Right lung (tissue), 5 donors: ENCODE measurements around the gene ZNF836. TPM values are rescaled to one million over a fixed set of nuclear protein-coding genes. Genes with fewer than 3 reads are reported as not detected.

Experiments
- DNase-seq, 2 donors: peaks; one replicate each; pipeline ENCODE4 v3.0.0-alpha.2; 2013
- polyA plus RNA-seq, 5 donors: library from polyadenylated mRNA; unstranded; fragments of 120-200 nt; gene quantifications; one replicate each; pipeline versions ENCODE4 v1.2.1 to v1.2.3, GENCODE V29; 2013; ENCODE audit warnings: inconsistent platforms in 1 of 5, low replicate concordance in 1 of 5; ENCODE audit not compliant: insufficient read length in 5 of 5, insufficient read depth in 1 of 5

ZNF836 gene
- polyA plus RNA-seq, 5 donors = 14.8 to 24.2 (median 20.6) TPM

DNA sequence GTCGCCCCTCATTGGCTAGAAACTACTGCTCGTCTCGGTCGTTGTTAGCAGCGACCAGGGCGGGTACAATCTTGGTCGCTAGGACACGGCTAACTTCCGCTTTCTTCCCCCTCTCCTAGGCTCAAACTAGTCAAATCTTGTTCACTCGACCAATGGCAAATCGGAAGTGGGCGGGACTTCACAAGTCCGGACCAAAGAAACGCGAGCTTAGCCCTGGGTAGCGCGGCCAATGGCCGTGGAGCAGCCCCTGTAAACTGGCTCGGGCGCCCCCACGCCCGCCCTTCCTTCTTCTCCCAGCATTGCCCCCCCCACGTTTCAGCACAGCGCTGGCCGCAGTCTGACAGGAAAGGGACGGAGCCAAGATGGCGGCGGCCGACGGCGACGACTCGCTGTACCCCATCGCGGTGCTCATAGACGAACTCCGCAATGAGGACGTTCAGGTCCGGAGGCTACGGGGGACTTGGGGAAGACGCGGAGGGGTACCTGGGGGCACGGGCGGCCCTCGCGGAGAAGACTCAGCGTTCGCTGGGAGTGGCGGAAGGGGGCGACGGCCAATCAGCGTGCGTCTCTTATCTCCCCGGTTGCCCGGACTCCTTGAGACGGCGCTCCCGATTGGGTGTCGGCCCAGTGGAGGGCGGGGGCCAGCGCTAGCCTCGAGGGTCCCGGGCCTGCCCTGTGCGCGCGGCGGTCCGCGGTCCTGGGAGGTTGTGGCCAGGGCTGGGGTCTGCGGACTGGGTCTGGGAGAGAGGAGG is 18.5 kb upstream of the ZNF836 start, which contains the start of gene PPP2R1A:
Gene PPP2R1A, plus strand, starts transcription at position 318 of the 752 bp plus-strand sequence. Its CDS starts 45 bp downstream, at position 363.
- DNase-seq = peak; percentile 100

DNA sequence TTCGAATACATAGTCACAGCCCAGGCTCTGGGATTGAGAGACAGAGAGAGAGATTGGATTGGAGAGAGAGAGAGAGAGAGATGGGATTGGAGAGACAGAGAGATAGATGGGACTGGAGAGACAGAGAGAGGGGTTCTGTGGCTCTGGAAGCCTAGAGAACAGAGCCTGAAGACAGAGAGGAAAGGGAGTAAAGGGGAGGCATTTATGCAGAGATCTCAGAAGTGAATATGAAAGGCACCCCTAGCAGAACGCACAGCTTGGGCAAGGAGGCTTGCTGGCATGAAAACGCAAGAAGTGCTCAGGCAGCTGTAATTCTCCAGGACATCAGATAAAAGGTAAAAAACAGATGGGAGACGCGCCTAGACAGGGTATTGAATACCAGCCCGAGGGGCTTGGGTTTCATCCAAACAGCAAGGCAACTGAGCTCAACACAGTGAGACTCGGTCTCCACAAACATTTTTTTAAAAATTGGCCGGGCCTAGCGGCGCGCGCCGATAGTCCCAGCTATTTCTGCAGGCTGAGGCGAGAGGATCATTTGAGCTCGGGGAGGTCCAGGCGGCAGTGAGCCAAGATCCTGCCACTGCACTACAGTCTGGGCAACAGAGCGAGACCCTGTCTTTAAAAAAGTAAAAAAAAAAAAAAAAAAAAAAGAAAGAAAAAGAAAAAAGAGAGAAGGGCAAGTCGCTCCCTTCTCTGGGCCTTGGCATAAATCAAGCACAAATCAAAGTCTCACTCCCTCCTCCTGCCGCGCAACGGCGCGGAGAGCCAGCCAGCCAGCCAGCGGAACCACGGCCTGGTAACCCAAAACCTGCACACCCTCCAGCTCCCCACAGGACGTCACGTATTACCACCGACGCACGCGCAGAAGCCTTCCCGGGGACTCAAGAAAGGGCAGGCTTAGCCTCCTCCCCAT is 17.7 kb upstream of the ZNF836 start:
- no peak for DNase-seq

DNA sequence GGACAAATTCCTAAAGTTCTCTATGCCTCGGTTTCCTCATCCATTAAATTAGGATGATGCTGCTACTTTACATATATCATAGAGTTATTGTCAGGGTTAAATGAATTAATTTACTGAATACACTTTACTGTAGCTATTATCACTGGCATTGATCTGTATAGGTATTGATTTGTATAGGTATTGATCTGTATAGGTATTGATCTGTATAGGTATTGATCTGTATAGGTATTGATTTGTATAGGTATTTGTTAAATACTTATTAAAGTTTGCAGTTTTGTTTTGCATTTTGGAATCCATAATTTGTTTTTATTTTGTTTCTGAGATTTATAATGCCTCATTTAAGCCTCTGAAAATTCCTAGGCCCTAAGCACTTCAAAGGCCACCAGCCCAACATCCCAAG is 16.0 kb upstream of the ZNF836 start:
- no peak for DNase-seq

DNA sequence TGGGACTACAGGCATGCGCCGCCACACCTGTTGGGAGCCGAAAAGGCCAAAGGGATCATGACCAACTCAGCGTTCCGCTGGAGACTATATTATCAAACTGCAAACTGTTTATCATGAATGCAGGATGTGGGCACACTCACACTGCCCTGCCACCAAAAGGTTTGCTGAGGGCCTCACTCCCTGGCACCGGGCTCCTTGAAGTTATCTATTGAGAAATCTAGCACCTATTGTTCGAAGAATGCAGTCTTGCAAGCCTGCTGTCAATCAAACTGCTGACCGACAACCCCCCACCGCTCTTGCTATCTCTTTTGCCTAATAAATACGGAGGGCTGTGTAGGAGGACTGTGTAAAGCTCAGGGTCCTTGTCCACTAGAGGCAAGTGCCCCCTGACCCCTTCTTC is 5.2 kb upstream of the ZNF836 start:
- no peak for DNase-seq

DNA sequence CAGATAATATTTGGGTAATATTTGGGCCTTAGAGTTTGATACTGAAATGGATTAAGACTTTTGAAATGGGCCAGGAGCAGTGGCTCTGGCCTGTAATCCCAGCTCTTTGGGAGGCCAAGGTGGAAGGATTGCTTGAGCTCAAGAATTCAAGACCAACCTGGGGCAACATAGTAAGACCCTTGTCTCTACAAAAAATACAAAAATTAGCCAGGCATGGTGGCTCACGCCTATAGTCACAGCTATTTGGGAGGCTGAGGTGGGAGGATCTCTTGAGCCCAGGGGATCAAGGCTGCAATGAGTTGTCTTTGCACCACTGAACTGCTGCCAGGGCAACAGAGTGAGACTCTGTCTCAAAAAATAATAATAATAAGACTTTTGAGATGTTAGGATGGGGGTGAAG is 926 bp upstream of the ZNF836 start:
- DNase-seq = no peak

DNA sequence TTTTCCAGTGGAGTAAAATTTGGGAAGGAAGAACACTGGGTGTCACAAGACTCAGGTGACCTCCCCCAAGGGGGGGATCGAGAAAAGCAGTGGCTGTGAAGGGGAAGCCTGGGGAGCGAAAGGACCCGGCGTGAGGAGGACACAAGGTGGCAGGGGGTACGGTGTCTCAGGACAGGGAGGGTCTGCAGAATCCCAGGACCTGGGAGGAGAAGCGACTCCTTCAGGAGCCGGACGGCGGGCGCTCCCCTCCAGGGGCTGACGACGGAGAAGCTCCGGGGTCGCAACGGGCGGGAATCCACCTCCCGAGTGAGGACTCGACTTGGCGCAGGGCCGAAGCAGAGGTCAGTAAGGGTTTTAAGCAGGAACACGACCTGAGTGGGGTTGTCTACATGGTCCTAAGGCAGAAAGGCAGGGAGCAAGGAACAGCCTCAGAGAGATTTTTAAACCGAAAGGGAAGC is 529 bp downstream of the ZNF836 start:
- DNase-seq = peak in 1 of 2 donors; percentile 33

DNA sequence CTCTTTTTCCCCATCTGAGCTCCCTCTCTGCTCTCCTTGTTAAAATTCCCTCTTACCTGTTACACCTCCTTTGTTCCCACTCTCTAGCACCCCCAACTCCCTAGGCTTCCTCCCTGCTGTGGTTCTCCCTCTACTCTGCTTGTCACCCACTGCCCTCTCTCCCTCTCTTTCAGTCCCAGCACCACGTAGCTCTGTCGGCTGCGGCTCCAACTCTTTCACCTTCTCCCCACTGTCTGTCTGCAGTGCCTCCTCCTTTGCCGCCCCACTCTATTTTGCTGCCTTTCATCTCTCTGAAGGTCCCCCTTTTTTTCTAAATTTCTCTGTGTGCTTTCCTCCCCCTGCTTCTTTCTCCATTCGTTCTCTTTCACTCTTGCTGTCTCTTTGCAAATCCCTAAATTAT is 1.1 kb downstream of the ZNF836 start:
- DNase-seq = peak; percentile 3 to 12

DNA sequence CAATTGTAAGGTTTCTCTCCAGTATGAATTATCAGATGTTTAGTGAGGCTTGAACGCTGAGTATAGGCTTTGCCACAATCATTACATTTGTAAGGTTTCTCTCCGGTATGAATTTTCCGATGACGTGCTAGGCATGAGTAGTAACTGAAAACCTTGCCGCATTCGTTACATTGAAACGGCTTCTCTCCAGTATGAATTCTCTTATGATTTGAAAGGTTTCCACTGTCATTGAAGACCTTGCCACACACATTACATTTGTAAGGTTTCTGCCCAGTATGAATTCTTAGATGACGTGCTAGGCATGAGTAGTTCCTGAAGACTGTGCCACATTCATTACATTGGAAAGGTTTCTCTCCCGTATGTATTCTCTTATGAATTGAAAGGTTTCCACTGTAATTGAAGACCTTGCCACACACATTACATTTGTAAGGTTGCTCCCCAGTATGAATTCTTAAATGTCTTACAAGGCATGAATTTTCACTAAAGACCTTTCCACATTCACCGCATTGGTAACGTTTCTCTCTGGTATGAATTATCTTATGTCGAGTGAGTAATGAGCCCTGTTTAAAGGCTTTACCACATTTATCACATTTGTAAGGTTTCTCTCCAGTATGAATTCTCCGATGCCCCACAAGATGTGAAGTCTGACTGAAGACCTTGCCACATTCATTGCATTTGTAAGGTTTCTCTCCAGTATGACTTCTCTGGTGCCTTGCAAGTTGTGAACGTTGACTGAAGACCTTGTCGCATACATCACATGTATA is 15.6 kb downstream of the ZNF836 start:
- no peak for DNase-seq

DNA sequence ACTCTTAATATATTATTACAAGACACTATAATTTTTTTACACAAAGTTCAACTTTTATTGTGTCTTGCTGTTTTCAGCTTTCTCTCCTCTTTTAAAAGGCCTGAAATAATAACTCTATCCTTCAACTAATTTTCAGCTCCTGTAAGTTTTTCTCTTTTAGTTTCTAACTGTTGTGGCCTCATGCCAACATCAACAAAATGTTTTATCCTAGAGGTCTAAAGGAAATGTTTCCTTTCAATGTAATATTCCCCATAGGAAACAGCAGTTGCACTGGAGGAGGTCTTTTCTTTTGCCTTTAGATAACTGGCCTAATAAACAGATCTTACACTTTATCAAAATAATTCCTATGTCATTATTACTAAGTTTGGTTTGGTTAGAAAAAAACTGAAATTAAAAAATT is 23.2 kb downstream of the ZNF836 start:
- DNase-seq = no peak

DNA sequence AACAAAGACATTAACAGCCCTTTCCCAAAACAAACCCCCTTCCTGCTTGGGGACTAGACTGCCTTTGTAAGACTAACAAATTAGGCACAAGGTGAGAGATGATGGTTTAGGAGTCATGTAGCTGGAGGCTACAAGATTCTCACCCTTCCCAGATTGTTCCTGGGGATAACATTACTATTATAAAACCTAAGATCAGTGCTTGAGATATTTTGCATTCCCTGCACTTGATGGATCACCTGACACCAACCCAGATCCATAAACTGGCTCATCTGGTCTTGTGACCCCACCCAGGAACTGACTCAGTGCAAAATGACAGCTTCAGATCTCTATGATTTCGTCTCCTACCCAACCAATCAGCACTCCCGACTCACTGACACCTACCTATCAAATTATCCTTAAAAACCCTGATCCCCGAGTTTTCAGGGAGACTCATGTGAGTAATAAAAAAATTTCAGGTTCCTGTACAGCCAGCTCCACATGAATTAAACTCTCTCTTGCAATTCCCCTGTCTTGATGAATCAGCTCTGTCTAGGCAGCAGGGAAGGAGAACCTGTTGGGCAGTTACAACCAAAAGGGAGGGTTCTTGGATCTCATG is 29.3 kb downstream of the ZNF836 start:
- no peak for DNase-seq

DNA sequence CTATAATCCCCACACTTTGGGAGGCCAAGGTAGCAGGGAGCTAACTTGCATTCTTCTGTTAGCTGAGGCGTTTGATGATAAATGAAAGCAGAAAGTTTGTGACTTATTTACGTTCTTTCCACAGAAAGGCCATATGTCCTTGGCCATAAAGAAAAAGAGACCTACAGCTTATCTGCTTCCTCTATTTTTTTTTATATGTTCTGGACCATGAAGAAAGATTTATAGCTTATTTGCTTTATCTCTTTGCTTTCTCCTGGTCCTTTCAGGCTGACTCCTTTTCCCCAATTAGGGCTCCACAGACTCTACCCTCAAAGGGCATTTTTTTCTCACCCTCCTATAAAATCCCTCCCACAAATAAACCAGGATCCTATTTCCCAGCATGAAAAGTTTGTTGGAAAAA is 30.2 kb downstream of the ZNF836 start:
- no peak for DNase-seq

DNA sequence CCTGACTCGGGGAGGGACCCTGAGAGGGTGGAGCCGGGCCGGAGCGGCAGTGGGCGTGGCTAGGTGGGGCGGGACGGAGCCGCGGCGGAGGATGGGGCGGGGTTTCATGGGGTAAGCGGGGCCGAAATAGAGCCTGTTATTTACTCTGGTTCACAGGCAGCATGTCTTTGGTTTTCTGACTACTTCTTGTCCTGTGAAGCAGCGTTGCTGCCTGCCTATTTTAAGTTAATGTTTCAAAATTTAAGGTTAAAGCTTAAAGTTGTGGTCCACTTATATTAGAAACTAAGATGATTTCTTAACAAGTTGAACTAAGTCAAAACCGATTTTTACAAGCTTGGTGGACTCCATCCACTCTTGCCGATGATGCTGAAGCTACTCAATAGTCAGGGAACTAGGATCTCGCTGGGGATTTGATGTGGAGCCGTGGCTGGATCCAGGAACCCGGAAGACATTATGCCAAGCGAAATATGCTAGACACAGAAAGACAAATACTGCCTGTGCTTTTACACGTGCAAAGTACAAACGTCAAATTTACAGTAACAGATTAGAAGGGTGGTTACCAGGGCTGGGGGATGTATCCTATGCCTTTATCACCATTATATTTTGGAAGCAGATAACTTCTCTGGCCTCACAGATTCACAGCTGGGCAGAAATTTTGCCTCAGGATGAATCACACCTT is 31.2 kb downstream of the ZNF836 start:
- no peak for DNase-seq

DNA sequence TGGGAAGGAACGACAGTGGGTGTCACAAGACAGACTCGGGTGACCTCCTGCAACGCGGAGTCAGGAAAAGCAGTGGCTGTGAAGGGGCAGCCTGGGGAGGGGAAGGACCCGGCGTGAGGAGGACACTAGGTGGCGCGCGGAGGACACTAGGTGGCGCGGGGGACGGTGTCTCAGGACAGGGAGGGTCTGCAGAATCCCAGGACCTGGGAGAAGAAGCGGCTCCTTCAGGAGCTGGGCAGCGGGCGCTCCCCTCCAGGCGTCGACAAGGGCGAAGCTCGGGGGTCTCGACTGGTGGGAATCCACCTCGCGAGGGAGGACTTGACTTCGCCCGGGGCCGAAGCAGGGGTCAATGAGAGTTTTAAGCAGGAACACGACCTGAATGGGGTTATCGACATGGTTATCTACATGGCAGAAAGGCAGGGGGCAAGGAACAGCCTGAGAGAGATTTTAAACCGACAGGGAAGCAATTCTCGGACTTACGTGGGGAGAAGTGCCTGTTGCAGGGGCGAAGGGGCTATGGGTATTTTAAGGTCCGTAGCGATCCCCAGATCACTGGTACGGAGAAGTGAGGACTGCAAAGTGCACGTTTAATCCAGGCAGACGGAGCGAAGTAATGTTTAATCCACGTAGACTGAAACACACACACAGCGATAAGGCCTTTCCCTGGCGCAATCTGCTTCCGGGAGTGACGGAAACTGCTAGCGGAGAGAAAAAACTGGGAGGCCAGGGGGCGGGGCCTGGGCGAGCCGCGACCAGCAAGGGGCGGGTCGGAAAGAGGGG is 32.0 kb downstream of the ZNF836 start, which contains the start of gene ZNF616:
Gene ZNF616, minus strand, starts transcription at position 687 of the 780 bp plus-strand sequence. CDS start 9,426 bp downstream, outside the sequence.
- DNase-seq = peak; percentile 95

DNA sequence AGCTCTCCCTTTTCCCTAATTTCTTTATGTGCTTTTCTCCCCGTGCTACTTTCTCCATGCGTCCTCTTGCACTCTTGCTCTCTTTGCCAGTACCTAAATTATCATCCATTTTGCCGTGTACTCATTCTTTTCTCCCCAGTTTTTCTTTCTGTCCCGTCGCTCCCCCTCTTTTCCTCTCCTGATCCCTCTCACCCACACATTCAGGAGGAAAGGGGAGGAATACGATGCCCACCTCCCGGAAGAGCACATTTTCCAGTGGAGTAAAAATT is 32.5 kb downstream of the ZNF836 start:
- no peak for DNase-seq

DNA sequence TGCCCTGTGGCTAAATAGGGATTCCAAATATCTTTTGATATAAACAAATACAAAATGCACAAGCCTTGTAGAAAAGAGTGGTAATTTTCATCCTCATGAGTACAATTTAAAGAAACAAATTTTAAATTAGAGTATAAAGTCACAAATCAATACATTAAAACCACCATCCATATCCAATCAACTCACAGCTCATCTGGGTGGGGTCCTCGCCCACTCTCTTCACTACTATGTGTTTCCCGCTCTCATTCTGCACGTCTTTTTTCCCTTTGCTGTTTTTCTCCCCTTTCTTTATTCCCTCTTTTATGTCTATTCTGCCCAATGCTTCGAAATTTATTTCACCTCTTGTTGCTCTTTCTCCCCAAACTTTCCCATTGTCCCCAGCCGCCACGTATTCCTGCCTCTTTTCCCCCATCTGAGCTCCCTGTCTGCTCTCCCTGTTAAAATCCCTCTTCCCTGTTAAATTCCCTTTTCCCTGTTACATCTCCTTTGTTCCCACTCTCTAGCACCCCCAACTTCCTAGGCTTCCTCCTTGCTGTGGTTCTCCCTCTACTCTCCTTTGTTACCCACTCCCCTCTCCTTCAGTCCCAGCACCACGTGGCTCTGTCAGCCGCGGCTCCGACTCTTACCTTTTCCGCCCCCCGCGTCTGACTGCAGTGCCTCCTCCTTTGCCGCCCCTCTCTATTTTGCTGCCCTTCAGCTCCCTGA is 33.0 kb downstream of the ZNF836 start:
- DNase-seq = peak; percentile 31 to 45

DNA sequence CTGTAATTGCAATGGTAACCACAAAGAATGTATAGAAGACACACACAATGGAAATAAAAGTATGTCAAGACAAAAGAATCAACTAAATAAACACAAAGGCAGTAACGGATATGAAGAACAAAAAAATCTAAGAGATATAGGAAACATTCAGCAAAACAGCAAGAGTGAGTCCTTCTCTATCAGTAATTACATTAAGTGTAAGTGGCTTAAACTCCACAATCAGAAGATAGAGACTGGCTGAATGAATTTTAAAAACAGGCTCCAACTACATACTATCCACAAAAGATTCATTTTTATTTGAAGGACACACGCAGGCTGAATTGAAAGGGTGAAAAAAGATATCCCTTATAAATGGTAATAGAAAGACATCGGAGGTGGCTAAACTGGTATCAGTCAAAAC is 51.1 kb downstream of the ZNF836 start:
- no peak for DNase-seq

DNA sequence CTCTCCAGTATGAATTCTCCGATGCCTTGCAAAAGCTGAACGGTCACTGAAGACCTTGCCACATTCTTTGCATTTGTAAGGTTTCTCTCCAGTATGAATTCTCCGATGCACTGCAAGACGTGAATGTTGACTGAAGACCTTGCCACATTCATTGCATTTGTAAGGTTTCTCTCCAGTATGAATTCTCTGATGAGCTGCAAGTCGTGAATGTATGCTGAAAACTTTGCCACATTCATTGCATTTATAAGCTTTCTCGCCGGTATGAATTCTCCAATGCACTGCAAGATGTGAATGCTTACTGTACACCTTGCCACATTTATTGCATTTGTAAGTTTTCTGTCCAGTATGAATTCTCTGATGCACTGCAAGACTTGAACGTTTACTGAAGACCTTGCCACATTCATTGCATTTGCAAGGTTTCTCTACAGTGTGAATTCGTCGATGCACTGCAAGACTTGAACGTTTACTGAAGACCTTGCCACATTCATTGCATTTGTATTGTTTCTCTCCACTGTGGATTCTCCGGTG is 55.8 kb downstream of the ZNF836 start:
- DNase-seq = no peak

DNA sequence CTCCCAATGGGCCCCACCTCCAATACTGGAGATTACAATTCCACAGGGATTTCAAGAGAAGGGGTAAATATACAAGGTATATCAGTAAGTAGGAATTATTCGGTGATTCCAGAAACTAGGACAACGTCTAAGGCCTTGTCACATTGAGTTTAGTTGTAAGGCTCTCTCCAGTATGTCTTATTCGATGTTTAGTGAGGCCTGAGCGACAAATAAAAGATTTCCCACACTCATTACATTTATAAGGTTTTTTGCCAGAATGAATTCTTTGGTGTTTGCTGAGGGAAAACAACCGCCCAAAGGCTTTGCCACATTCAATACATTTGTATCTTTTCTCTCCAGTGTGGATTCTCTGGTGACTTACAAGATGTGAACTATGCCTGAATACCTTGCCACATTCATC is 56.7 kb downstream of the ZNF836 start:
- no peak for DNase-seq

DNA sequence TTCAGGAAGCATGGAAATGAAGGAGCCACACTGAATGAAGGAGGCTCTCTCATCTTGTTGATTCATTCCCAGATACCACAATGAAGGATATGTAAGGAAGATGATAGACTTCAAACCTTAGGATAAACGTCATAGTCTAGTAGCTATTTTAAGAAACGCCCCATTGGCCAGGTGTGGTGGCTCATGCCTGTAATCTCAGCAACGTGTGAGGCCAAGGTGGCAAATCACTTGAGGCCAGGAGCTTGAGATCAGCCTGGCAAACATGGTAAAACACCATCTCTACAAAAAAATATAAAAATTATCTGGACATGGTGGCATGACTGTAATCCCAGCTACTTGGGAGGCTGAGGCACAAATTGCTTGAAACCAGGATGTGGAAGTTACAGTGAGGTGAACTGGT is 58.8 kb downstream of the ZNF836 start:
- no peak for DNase-seq
